HEK293T (cell line): ENCODE results near the gene HCN3.

ENCODE experiments used
- CTCF ChIA-PET: fragments of 350-600 bp; formaldehyde crosslinking; extraction: SDS; loops from one replicate; lab custom pipeline; 2021; ENCODE audit warnings: antibody characterized with exemption, inconsistent platforms; lab: Yijun Ruan, JAX
- POLR2A ChIA-PET: fragments of 350-600 bp; formaldehyde crosslinking; extraction: SDS; loops from one replicate; lab custom pipeline; 2020; ENCODE audit warnings: antibody characterized with exemption, inconsistent platforms; lab: Yijun Ruan, JAX
- DNase-seq: peaks from one replicate; pipeline ENCODE4 v3.0.0; 2012; ENCODE audit warnings: mixed read lengths; ENCODE audit errors: extremely low spot score
- ARNT ChIP-seq: fragments of 450-650 bp; IDR thresholded peaks from 2 replicates; pipeline ENCODE4 v1.6.1; 2017; ENCODE audit warnings: mild to moderate bottlenecking
- BHLHE40 ChIP-seq: fragments of 450-650 bp; IDR thresholded peaks from 2 replicates; pipeline ENCODE4 v1.6.1; 2016; ENCODE audit warnings: mild to moderate bottlenecking, moderate library complexity, borderline replicate concordance
- CTBP1 ChIP-seq: fragments of 450-650 bp; IDR thresholded peaks from 2 replicates; pipeline ENCODE4 v1.6.1; 2016; ENCODE audit warnings: borderline replicate concordance
- ELF4 ChIP-seq: fragments of 450-650 bp; IDR thresholded peaks from 2 replicates; pipeline ENCODE4 v1.6.1; 2017; ENCODE audit warnings: antibody characterized with exemption
- FOXA1 ChIP-seq: fragments of 450-650 bp; IDR thresholded peaks from 2 replicates; pipeline ENCODE4 v1.6.1; 2016; ENCODE audit warnings: mild to moderate bottlenecking
- FOXK2 ChIP-seq: fragments of 450-650 bp; IDR thresholded peaks from 2 replicates; pipeline ENCODE4 v1.6.1; 2016; ENCODE audit warnings: mild to moderate bottlenecking
- FOXM1 ChIP-seq: fragments of 450-650 bp; IDR thresholded peaks from 2 replicates; pipeline ENCODE4 v1.6.1; 2017; ENCODE audit warnings: mild to moderate bottlenecking, borderline replicate concordance
- HDGF ChIP-seq: fragments of 450-650 bp; IDR thresholded peaks from 2 replicates; pipeline ENCODE4 v1.6.1; 2017; ENCODE audit warnings: antibody characterized with exemption, borderline replicate concordance
- L3MBTL2 ChIP-seq: fragments of 450-650 bp; conservative IDR thresholded peaks from 2 replicates; pipeline ENCODE4 v1.6.1; 2016; ENCODE audit warnings: mild to moderate bottlenecking
- LEF1 ChIP-seq: fragments of 450-650 bp; IDR thresholded peaks from 2 replicates; pipeline ENCODE4 v1.6.1; 2017; ENCODE audit warnings: mild to moderate bottlenecking, borderline replicate concordance
- NFRKB ChIP-seq: fragments of 450-650 bp; IDR thresholded peaks from 2 replicates; pipeline ENCODE4 v1.6.1; 2016; ENCODE audit warnings: mild to moderate bottlenecking, moderate library complexity
- PKNOX1 ChIP-seq: fragments of 450-650 bp; IDR thresholded peaks from 2 replicates; pipeline ENCODE4 v1.6.1; 2016
- SP1 ChIP-seq: fragments of 450-650 bp; IDR thresholded peaks from 2 replicates; pipeline ENCODE4 v1.6.1; 2017
- SUZ12 ChIP-seq: fragments of 450-650 bp; IDR thresholded peaks from 2 replicates; pipeline ENCODE4 v1.6.1; 2016; ENCODE audit warnings: mild to moderate bottlenecking
- TARDBP ChIP-seq: fragments of 450-650 bp; IDR thresholded peaks from 2 replicates; pipeline ENCODE4 v1.6.1; 2016
- ZNF384 ChIP-seq: fragments of 450-650 bp; IDR thresholded peaks from 2 replicates; pipeline ENCODE4 v1.6.1; 2016

HCN3 gene

DNA sequence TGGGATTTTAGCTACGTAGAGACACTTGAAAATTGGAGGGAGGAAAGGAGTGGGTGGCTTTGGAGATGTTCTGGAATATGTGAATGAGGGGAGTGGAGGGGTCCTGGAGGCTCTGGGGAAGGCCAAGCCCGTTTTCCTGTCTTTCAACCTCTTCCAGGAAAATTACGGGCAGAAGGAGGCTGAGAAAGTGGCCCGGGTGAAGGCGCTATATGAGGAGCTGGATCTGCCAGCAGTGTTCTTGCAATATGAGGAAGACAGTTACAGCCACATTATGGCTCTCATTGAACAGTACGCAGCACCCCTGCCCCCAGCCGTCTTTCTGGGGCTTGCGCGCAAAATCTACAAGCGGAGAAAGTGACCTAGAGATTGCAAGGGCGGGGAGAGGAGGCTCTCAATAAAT, 43.0 kb downstream of the HCN3 start:
- POLR2A ChIA-PET, result interaction anchor here (1.0 to 1.2 kb wide), 4 partner anchors 13 to 126 kb away, joined by 3 to 4 read pairs (median 3); partner anchors contain the start of gene SCAMP3
- CTCF ChIA-PET, result interaction anchor here (7.5 kb wide), 1 partner anchor 69 kb away, joined by 62 read pairs; no protein-coding TSS in a partner anchor
- TF ChIP-seq CTBP1, result no peak
- no peak for TF ChIP-seq HDGF
- TF ChIP-seq TARDBP, result no peak
- TF ChIP-seq FOXM1, result no peak
- TF ChIP-seq L3MBTL2, result no peak
- no peak for TF ChIP-seq PKNOX1
- no peak for TF ChIP-seq FOXA1
- no peak for TF ChIP-seq SUZ12
- no peak for TF ChIP-seq SP1
- no peak for TF ChIP-seq ZNF384
- TF ChIP-seq LEF1, result no peak
- TF ChIP-seq FOXK2, result no peak
- TF ChIP-seq ARNT, result no peak
- no peak for TF ChIP-seq ELF4
- no peak for DNase-seq

DNA sequence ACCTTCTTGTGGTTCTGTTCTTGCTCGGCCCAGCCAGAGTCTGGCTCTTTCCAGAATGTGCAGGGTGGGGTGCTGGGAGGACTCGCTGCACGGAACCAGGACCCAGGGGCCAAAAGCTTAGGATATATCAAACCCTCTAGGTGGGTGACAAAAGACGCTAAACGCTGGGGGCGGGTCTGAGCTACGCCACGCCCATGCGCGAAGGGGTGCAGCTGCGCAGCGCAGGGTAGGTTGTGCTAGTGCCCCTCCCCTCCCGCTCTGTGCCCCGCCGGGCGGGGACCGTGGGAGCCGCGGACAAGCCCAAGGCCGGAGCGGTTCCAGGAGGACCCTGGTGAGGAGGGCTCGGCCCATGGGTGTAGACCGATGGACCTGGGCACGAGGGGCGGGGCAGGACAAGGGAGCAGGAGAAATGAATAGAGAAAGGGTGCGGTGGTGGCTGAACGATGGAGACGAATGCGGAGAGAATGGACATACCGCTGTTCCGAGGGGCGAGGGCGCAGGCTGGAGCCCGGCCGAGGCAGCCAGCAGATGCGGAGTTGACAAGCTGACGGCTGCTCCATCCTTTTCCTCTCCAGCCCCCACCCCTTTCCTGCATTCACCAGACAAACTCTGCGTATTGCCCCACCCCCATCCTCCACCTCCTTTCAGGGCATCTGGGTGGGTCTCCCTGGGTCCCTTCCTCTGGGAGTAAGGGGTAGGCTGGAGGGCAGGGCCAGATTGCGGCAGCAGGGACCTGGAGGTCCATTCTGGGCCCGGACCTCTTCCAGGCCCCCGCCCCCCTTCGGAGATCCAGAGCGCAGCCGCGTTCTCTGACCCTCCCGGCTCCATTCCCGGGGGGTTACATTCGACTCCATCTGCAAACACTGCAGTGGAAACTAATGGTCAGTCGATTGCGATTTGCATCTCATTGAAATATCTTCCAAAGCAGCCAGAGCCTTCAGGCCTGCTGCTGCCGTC, 43.7 kb downstream of the HCN3 start, which contains the start of gene RUSC1:
Gene RUSC1 (plus strand): TSS at position 234 of the 957 bp plus-strand sequence. CDS start 880 bp downstream, outside the sequence.
- CTCF ChIA-PET, result interaction anchor here (7.5 kb wide), 1 partner anchor 70 kb away, joined by 62 read pairs; no protein-coding TSS in a partner anchor
- TF ChIP-seq FOXK2, result no peak
- TF ChIP-seq ZNF384, result no peak
- no peak for TF ChIP-seq ARNT
- TF ChIP-seq HDGF, result no peak
- TF ChIP-seq LEF1, result no peak
- TF ChIP-seq CTBP1, result no peak
- TF ChIP-seq SP1, result no peak
- TF ChIP-seq PKNOX1, result no peak
- no peak for TF ChIP-seq L3MBTL2
- no peak for TF ChIP-seq ELF4
- TF ChIP-seq FOXM1, result no peak
- no peak for TF ChIP-seq FOXA1
- TF ChIP-seq TARDBP, result no peak
- no peak for TF ChIP-seq NFRKB
- TF ChIP-seq BHLHE40, result no peak
- POLR2A ChIA-PET, result interaction anchor here (1.0 to 6.0 kb wide), 10 partner anchors 9 to 126 kb away, joined by 3 to 43 read pairs (median 6); partner anchors contain the start of genes CLK2 and SCAMP3
- no peak for DNase-seq

- POLR2A ChIA-PET, result interaction anchor here (1.0 to 6.0 kb wide), 11 partner anchors 10 to 128 kb away, joined by 3 to 43 read pairs (median 7); partner anchors contain the start of genes CLK2, ENTREP3, FDPS and SCAMP3
- TF ChIP-seq PKNOX1, result no peak
- TF ChIP-seq FOXK2, result no peak
- no peak for TF ChIP-seq BHLHE40
- no peak for DNase-seq
- CTCF ChIA-PET, result interaction anchor here (0.6 to 7.5 kb wide), 5 partner anchors 9 to 230 kb away, joined by 3 to 62 read pairs (median 5); no protein-coding TSS in a partner anchor
Measured at GRCh38 chr1:155321639-155322503, 44.6 kb downstream of the HCN3 start.

DNA sequence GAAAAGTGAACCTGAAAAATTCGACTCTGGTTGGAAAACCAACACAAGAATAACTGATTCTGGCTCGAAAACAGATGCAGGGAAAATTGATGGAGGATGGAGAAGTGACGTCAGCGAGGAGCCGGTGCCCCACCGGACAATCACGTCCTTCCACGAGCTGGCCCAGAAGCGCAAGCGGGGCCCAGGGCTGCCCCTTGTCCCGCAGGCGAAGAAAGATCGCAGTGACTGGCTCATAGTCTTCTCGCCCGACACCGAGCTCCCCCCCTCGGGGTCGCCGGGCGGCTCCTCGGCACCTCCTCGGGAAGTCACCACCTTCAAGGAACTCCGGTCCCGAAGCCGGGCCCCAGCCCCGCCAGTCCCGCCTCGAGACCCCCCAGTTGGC, 45.3 kb downstream of the HCN3 start:
- CTCF ChIA-PET, result interaction anchor here (0.6 to 7.5 kb wide), 5 partner anchors 10 to 231 kb away, joined by 3 to 62 read pairs (median 5); no protein-coding TSS in a partner anchor
- POLR2A ChIA-PET, result interaction anchor here (1.0 to 6.0 kb wide), 11 partner anchors 11 to 128 kb away, joined by 3 to 43 read pairs (median 7); partner anchors contain the start of genes CLK2, ENTREP3, FDPS and SCAMP3
- no peak for TF ChIP-seq L3MBTL2
- TF ChIP-seq SP1, result no peak
- peak; percentile 49 for DNase-seq

DNA sequence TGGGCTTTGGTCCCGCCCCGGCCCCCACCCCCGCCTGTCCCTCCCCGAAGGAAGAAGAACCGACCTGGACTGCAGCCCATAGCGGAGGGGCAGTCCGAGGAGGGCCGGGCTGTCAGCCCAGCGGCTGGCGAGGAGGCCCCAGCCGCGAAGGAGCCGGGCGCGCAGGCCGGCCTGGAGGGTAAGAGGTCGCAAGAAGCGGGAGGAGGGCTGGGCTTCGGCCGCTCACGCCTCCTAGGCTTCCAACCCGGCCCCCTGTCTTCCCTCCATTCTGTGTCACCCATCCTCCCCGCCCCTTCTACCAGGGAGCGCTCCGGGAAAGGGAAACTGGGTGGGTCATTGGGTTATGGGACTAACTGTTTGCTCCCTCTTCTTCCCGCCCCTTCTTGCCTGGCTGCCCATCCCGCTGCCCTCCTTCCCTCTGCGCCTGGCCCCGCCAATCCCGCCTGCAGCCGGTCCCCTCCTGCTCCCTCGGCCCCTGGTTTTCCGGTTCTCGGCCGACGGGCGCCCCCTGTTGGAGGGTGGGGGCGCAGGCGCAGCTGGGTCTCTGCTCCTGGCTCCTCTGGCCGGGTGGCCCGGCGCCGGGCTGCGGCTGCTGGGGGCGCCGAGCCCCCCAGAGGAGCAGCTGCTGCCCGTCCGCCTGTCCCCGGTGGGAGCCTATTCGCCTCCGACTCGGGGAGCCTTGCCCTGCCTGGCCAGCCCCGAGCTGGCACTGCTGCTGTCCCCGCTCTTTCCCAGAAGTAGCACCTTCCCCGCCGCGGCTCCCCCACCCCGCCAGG, 45.9 kb downstream of the HCN3 start:
- peak; percentile 56 for TF ChIP-seq L3MBTL2
- peak; percentile 81; the same call in 1 of the 2 replicates for TF ChIP-seq HDGF
- TF ChIP-seq PKNOX1, result peak; percentile 39; the same call in 1 of the 2 replicates
- TF ChIP-seq SP1, result no peak
- no peak for TF ChIP-seq TARDBP
- DNase-seq, result peak; percentile 93
- ChIA-PET CTCF (interaction anchor here (0.6 to 7.5 kb wide), 10 partner anchors 10 to 267 kb away, joined by 3 to 62 read pairs (median 4); no protein-coding TSS in a partner anchor), POLR2A (interaction anchor here (0.5 to 6.0 kb wide), 26 partner anchors 10 to 181 kb away, joined by 3 to 43 read pairs (median 5); partner anchors contain the start of genes CLK2, ENTREP3, FDPS and HCN3)
